ENCODE results near the gene LRRC8E.
"Not testable (repeated sequence)": the region's sequence is repeated elsewhere in the genome, so short reads cannot be mapped to it uniquely, and the experiment has no call there.

LRRC8E gene

GRCh38 chr19:7910321-7911161 is 22.2 kb downstream of the LRRC8E start:
- no peak for DNase-seq

GRCh38 chr19:7911508-7912143 is 23.3 kb downstream of the LRRC8E start:
- no peak for DNase-seq

GRCh38 chr19:7912144-7912696 is 23.9 kb downstream of the LRRC8E start:
- DNase-seq: no peak

- DNase-seq: no peak
These were observed 24.6 kb downstream of the LRRC8E start for GRCh38 chr19:7912697-7913564.

GRCh38 chr19:7913652-7914051 is 25.3 kb downstream of the LRRC8E start:
- DNase-seq: no peak

- no peak for DNase-seq
These were observed 25.8 kb downstream of the LRRC8E start for GRCh38 chr19:7914099-7914498.

GRCh38 chr19:7914598-7915045 is 26.3 kb downstream of the LRRC8E start, which contains the start of gene TGFBR3L:
Gene TGFBR3L (plus strand): TSS chr19:7914830.
- no peak for DNase-seq

GRCh38 chr19:7915250-7916102 is 27.2 kb downstream of the LRRC8E start:
- no peak for DNase-seq

GRCh38 chr19:7916103-7916954 is 28.0 kb downstream of the LRRC8E start:
- peak; percentile 79 for DNase-seq

- no peak for DNase-seq
These were observed 28.6 kb downstream of the LRRC8E start for GRCh38 chr19:7916955-7917266.

- peak; percentile 72 for DNase-seq
These were observed 29.2 kb downstream of the LRRC8E start for GRCh38 chr19:7917267-7918061.

- DNase-seq: not testable (repeated sequence)
These were observed 29.8 kb downstream of the LRRC8E start for GRCh38 chr19:7918062-7918614.

GRCh38 chr19:7918615-7919421 is 30.5 kb downstream of the LRRC8E start:
- no peak for DNase-seq

- peak; percentile 98 for DNase-seq
These were observed 31.6 kb downstream of the LRRC8E start, which contains the start of gene SNAPC2 for GRCh38 chr19:7919610-7920518. Gene SNAPC2 (plus strand): TSS chr19:7920338. CDS start chr19:7920367, 29 bp downstream.

GRCh38 chr19:7920519-7921301 is 32.4 kb downstream of the LRRC8E start:
- DNase-seq: peak; percentile 100

GRCh38 chr19:7921302-7921966 is 33.1 kb downstream of the LRRC8E start:
- no peak for DNase-seq
